ENCODE measurements around the gene HEATR3. TPM values are rescaled to one million over a fixed set of nuclear protein-coding genes. Genes with fewer than 3 reads are reported as not detected.
A peak's percentile ranks its signal among the peaks of the same experiment; 100 is the strongest.

The HEATR3 gene
- total and polyA plus RNA-seq, 8 donors: 2.5 to 12.2 (median 7.6) TPM

DNA sequence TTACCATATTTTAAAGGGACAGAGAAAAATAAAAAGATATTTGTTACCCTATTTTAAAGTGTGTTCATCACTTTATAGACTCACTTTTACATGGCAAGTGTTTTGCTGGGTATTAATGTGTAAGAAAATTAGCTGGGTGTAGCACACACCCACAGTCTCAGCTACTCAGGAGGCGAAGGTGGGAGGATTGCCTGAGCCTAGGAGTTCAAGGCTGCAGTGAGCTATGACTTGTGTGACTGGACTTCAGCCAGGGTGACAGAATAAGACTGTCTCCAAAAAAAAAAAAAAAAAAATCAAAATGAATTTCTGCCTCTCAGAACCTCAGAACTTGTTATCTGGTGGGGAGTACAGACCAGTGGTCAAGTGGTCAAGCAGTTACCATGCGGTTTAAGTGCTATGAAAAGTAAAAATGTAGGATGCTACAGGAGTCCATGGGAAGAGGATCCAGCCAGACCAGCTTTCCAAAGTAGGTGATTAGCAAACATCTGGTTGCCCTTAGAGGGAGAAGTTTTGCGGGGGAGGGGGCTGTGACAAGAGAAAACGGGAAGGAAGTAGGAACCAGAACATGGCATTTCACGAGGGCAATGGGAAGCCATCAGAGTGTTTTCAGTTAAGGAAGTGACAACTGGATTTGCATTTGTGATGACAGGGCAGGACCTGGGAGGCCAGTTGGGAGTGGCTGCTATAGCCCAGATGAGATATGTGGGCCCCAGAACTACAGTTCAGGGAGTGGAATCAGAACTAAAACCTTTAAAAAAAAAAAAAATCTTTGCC, 26.8 kb upstream of the HEATR3 start:
- H3K27me3 ChIP-seq: no peaks in the 10 kb centered on the region
- peaks cover 0 to 12% (median 0%) of the 10 kb centered on the region in 3 donors for H3K4me1 ChIP-seq
- intact Hi-C loops (cut with DNase I): no loop called here
- no peak for FAIRE-seq
- peak in 2 of 6 donors; percentile 5 to 56 for DNase-seq
- peaks cover 0 to 4% (median 0%) of the 10 kb centered on the region in 3 donors for H3K36me3 ChIP-seq
- ATAC-seq: peak in 3 of 4 donors; percentile 55 to 82 (median 75)
- peak overlapping the region in 2 of 4 donors; percentile 28 to 44 for H3K27ac ChIP-seq
- TF ChIP-seq, protein P1, sequence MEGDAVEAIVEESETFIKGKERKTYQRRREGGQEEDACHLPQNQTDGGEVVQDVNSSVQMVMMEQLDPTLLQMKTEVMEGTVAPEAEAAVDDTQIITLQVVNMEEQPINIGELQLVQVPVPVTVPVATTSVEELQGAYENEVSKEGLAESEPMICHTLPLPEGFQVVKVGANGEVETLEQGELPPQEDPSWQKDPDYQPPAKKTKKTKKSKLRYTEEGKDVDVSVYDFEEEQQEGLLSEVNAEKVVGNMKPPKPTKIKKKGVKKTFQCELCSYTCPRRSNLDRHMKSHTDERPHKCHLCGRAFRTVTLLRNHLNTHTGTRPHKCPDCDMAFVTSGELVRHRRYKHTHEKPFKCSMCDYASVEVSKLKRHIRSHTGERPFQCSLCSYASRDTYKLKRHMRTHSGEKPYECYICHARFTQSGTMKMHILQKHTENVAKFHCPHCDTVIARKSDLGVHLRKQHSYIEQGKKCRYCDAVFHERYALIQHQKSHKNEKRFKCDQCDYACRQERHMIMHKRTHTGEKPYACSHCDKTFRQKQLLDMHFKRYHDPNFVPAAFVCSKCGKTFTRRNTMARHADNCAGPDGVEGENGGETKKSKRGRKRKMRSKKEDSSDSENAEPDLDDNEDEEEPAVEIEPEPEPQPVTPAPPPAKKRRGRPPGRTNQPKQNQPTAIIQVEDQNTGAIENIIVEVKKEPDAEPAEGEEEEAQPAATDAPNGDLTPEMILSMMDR (IDR thresholded peaks at IDR 0.05): no peak
- 77 to 85% methylated on average over 5 of the region's 5 CpGs for WGBS, 2 donors
- H3K9me3 ChIP-seq: no peaks in the 10 kb centered on the region
- no peak overlapping the region for H3K4me3 ChIP-seq

- no peaks in the 10 kb centered on the region for H3K36me3 ChIP-seq
- peaks cover 0 to 12% (median 0%) of the 10 kb centered on the region in 3 donors for H3K4me1 ChIP-seq
- no peak overlapping the region for H3K4me3 ChIP-seq
- FAIRE-seq: no peak
- intact Hi-C loops (cut with DNase I): no loop called here
- no peaks in the 10 kb centered on the region for H3K27me3 ChIP-seq
- 54 to 63% methylated on average over 8 of the region's 8 CpGs for WGBS, 2 donors
- peak in 1 of 4 donors; percentile 28 for ATAC-seq
- no peak overlapping the region for H3K27ac ChIP-seq
- TF ChIP-seq, protein P1 (IDR thresholded peaks at IDR 0.05): no peak
- H3K9me3 ChIP-seq: no peaks in the 10 kb centered on the region
- no peak for DNase-seq
Observed at GRCh38 chr16:50040018-50040417, 25.8 kb upstream of the HEATR3 start.

- intact Hi-C loops (cut with DNase I): no loop called here
- no peak for DNase-seq
- no peak overlapping the region for H3K27ac ChIP-seq
- no peak for FAIRE-seq
- H3K36me3 ChIP-seq: no peaks in the 10 kb centered on the region
- peaks cover 0 to 7% (median 0%) of the 10 kb centered on the region in 3 donors for H3K4me1 ChIP-seq
- H3K27me3 ChIP-seq: no peaks in the 10 kb centered on the region
- H3K4me3 ChIP-seq: no peak overlapping the region
- WGBS, 2 donors: 23 to 28% methylated on average over 1 of the region's 1 CpG
- H3K9me3 ChIP-seq: no peaks in the 10 kb centered on the region
- no peak for ATAC-seq
- TF ChIP-seq, protein P1 (IDR thresholded peaks at IDR 0.05): no peak
Observed at GRCh38 chr16:50040710-50041109, 25.1 kb upstream of the HEATR3 start.

DNA sequence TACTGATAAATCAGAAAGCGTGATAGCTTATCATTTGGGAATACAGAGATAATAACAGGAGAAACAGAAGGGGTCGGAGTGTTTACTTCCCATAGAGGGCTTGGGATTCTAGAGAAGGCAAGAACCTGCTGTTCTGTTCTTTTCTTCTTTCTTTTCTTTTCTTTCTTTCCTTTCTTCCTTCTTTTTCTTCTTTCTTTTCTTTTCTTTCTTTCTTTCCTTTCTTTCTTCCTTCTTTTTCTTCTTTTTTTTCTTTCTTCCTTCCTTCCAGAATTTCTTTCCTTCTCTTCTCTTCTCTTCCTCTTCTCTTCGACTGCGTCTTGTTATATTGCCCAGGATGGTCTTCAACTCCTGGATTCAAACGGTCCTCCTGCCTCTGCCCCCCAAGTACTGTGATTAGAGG, 22.4 kb upstream of the HEATR3 start:
- ATAC-seq (no peak), FAIRE-seq (no peak)

More for the DNA sequence above, 22.4 kb upstream of the HEATR3 start:
- no peaks in the 10 kb centered on the region for H3K27me3 ChIP-seq
- DNase-seq: no peak
- WGBS, 2 donors: 72 to 84% methylated on average over 5 of the region's 5 CpGs
- no peaks in the 10 kb centered on the region for H3K9me3 ChIP-seq
- H3K36me3 ChIP-seq: no peaks in the 10 kb centered on the region
- intact Hi-C loops (cut with DNase I): no loop called here
- peaks cover 0 to 2% (median 0%) of the 10 kb centered on the region in 3 donors for H3K4me1 ChIP-seq
- TF ChIP-seq, protein P1 (IDR thresholded peaks at IDR 0.05): no peak
- no peak overlapping the region for H3K27ac ChIP-seq
- no peak overlapping the region for H3K4me3 ChIP-seq

Measured in pancreas (tissue), 10 donors.